ENCODE data around the gene DLX6.
A peak's percentile ranks its signal among the peaks of the same experiment; 100 is the strongest.

Gene DLX6

GRCh38 chr7:97005183-97006054, at the start of gene DLX6:
TSS of gene DLX6 (plus strand) at chr7:97005553. CDS start at chr7:97005978, 425 bp downstream.
- peak in 1 of 2 donors; percentile 61 for DNase-seq

- DNase-seq, result no peak
Measured at GRCh38 chr7:96959135-96959534, 46.2 kb upstream of the DLX6 start.

- DNase-seq, result no peak
Measured at GRCh38 chr7:96962221-96962885, 43.0 kb upstream of the DLX6 start.

GRCh38 chr7:96968981-96969380, 36.4 kb upstream of the DLX6 start:
- DNase-seq, result no peak

GRCh38 chr7:96970739-96971138, 34.6 kb upstream of the DLX6 start:
- DNase-seq, result no peak

- DNase-seq, result no peak
Measured at GRCh38 chr7:96973986-96974385, 31.4 kb upstream of the DLX6 start.

- no peak for DNase-seq
Measured at GRCh38 chr7:96976106-96976505, 29.2 kb upstream of the DLX6 start.

- DNase-seq, result no peak
Measured at GRCh38 chr7:96977445-96977844, 27.9 kb upstream of the DLX6 start.

- DNase-seq, result no peak
Measured at GRCh38 chr7:96979551-96980276, 25.6 kb upstream of the DLX6 start.

GRCh38 chr7:96982586-96982985, 22.8 kb upstream of the DLX6 start:
- DNase-seq, result no peak

- no peak for DNase-seq
Measured at GRCh38 chr7:96985992-96986391, 19.4 kb upstream of the DLX6 start.

- no peak for DNase-seq
Measured at GRCh38 chr7:96986901-96987300, 18.5 kb upstream of the DLX6 start.

- DNase-seq, result no peak
Measured at GRCh38 chr7:96987719-96988118, 17.6 kb upstream of the DLX6 start.

- no peak for DNase-seq
Measured at GRCh38 chr7:96989241-96989858, 16.0 kb upstream of the DLX6 start.

- DNase-seq, result no peak
Measured at GRCh38 chr7:96989859-96990317, 15.5 kb upstream of the DLX6 start.

GRCh38 chr7:96991546-96992191, 13.7 kb upstream of the DLX6 start:
- no peak for DNase-seq

GRCh38 chr7:96992192-96993005, 13.0 kb upstream of the DLX6 start:
- DNase-seq, result no peak

GRCh38 chr7:96993094-96993865, 12.1 kb upstream of the DLX6 start:
- no peak for DNase-seq

GRCh38 chr7:96993980-96994379, 11.4 kb upstream of the DLX6 start:
- DNase-seq, result no peak

GRCh38 chr7:96995406-96996110, 9.8 kb upstream of the DLX6 start:
- no peak for DNase-seq

Data from stimulated activated CD4-positive, alpha-beta T cell treated with anti-CD3 and anti-CD28 coated beads, Interleukin-2, amount 100 ng/mL, for 24 hours (primary cell).